ENCODE data around the gene PRXL2B. TPM values are rescaled to one million over a fixed set of nuclear protein-coding genes. Genes with fewer than 3 reads are reported as not detected.

PRXL2B gene
- total RNA-seq, 1 donor from 2014 or later, result 10.0 TPM

GRCh38 chr1:2604844-2605508 is 18.4 kb downstream of the PRXL2B start:
- no peaks in the 10 kb centered on the region for H4K20me1 ChIP-seq (ENCODE audit: low read depth)
- Mint-ChIP-seq H3K4me3 (no peak overlapping the region), H3K27ac (no peak overlapping the region), H3K4me1 (peaks cover 16% of the 10 kb centered on the region), H3K9me3 (no peaks in the 10 kb centered on the region), H3K27me3 (ENCODE audit: insufficient read depth, low read depth) (peaks cover 10% of the 10 kb centered on the region), H3K36me3 (no peaks in the 10 kb centered on the region)
- no peak overlapping the region for H3K4me3 ChIP-seq
- peaks cover 8% of the 10 kb centered on the region for H3F3A ChIP-seq (ENCODE audit: low read depth)
- no peak overlapping the region for H3K27ac ChIP-seq
- H3K9me3 ChIP-seq (ENCODE audit: low read depth), result no peaks in the 10 kb centered on the region
- no peak overlapping the region for H2AFZ ChIP-seq (replicated peaks)
- no peaks in the 10 kb centered on the region for H3K4me1 ChIP-seq
- no peak for DNase-seq (ENCODE audit: low spot score)
- no peak overlapping the region for H3K9ac ChIP-seq
- no peaks in the 10 kb centered on the region for H3K36me3 ChIP-seq
- H3K27me3 ChIP-seq, result peaks cover 22% of the 10 kb centered on the region
- no peak overlapping the region for H3K4me2 ChIP-seq
- TF ChIP-seq EZH2phosphoT487 (IDR thresholded peaks at IDR 0.05) (no peak), EZH2 (IDR thresholded peaks at IDR 0.05) (no peak), CTCF (IDR thresholded peaks at IDR 0.05) (no peak)
- H3K79me2 ChIP-seq (ENCODE audit: low read depth), result no peaks in the 10 kb centered on the region

GRCh38 chr1:2605509-2606395 is 19.2 kb downstream of the PRXL2B start:
- no peaks in the 10 kb centered on the region for H3K79me2 ChIP-seq (ENCODE audit: low read depth)
- H3K4me2 ChIP-seq, result no peak overlapping the region
- H3K9ac ChIP-seq, result no peak overlapping the region
- peaks cover 22% of the 10 kb centered on the region for H3K27me3 ChIP-seq
- H3K36me3 ChIP-seq, result no peaks in the 10 kb centered on the region
- no peak overlapping the region for H3K4me3 ChIP-seq
- no peaks in the 10 kb centered on the region for H4K20me1 ChIP-seq (ENCODE audit: low read depth)
- Mint-ChIP-seq H3K27me3 (ENCODE audit: insufficient read depth, low read depth) (peaks cover 10% of the 10 kb centered on the region), H3K4me1 (peaks cover 19% of the 10 kb centered on the region), H3K27ac (no peak overlapping the region), H3K9me3 (no peaks in the 10 kb centered on the region), H3K4me3 (no peak overlapping the region), H3K36me3 (no peaks in the 10 kb centered on the region)
- TF ChIP-seq EZH2 (IDR thresholded peaks at IDR 0.05) (no peak), EZH2phosphoT487 (IDR thresholded peaks at IDR 0.05) (no peak), CTCF (IDR thresholded peaks at IDR 0.05) (no peak)
- H3K4me1 ChIP-seq, result peaks cover 3% of the 10 kb centered on the region
- peaks cover 14% of the 10 kb centered on the region for H3F3A ChIP-seq (ENCODE audit: low read depth)
- H3K9me3 ChIP-seq (ENCODE audit: low read depth), result no peaks in the 10 kb centered on the region
- DNase-seq (ENCODE audit: low spot score), result no peak
- no peak overlapping the region for H2AFZ ChIP-seq (replicated peaks)
- H3K27ac ChIP-seq, result no peak overlapping the region

DNA sequence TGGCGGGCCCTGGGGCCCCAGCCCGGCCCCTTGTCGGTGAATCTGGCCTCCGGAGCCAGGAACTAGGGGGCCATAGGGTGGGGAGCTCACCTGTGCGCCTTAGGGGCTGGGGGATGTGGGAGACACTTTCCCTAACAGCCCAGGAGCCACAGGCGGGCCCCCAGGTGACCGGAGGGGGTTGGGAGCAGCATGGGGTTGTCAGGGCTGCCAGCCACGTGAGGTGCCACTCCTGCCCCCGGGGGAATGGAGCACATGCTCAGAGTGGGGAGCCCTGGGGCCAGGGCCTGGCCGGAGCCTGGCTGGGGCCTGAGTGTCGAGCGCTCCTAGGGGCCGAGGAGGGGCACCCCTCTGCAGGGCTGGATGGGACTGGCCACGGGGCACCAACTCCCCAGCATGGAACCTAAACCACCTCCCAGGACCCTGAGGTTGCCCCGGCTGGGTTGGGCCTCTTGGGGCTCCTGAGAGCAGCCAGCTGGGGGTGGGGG is 19.9 kb downstream of the PRXL2B start:
- Histone ChIP-seq H3K4me2 (no peak overlapping the region), H2AFZ (replicated peaks) (no peak overlapping the region), H4K20me1 (ENCODE audit: low read depth) (no peaks in the 10 kb centered on the region), H3K4me1 (peaks cover 7% of the 10 kb centered on the region), H3F3A (ENCODE audit: low read depth) (peaks cover 14% of the 10 kb centered on the region), H3K27ac (no peak overlapping the region), H3K9ac (no peak overlapping the region), H3K27me3 (peaks cover 16% of the 10 kb centered on the region), H3K9me3 (ENCODE audit: low read depth) (no peaks in the 10 kb centered on the region), H3K36me3 (no peaks in the 10 kb centered on the region), H3K79me2 (ENCODE audit: low read depth) (no peaks in the 10 kb centered on the region), H3K4me3 (no peak overlapping the region)
- no peak for DNase-seq (ENCODE audit: low spot score)
- Mint-ChIP-seq H3K27ac (no peak overlapping the region), H3K4me3 (no peak overlapping the region), H3K4me1 (peaks cover 20% of the 10 kb centered on the region), H3K36me3 (no peaks in the 10 kb centered on the region), H3K27me3 (ENCODE audit: insufficient read depth, low read depth) (peaks cover 10% of the 10 kb centered on the region), H3K9me3 (no peaks in the 10 kb centered on the region)
- TF ChIP-seq CTCF (IDR thresholded peaks at IDR 0.05), result no peak
- no peak for TF ChIP-seq EZH2phosphoT487 (IDR thresholded peaks at IDR 0.05)
- no peak for TF ChIP-seq EZH2 (IDR thresholded peaks at IDR 0.05)

Data from neural progenitor cell (in vitro differentiated cells).